CD4-positive, alpha-beta memory T cell (primary cell): Measurements from ENCODE around the gene LRP1-AS. TPM values are rescaled to one million over a fixed set of nuclear protein-coding genes. Genes with fewer than 3 reads are reported as not detected.

Experiments used
- CTCF ChIA-PET: fragments of 350-600 bp; sonication (Branson Sonifier 250); formaldehyde crosslinking; loops from one replicate; lab custom pipeline; 2021; ENCODE audit warnings: inconsistent platforms; ENCODE audit not compliant: partially characterized antibody; lab: Charles Lee
- POLR2A ChIA-PET: fragments of 350-600 bp; sonication (Branson Sonifier 250); formaldehyde crosslinking; loops from one replicate; lab custom pipeline; 2021; ENCODE audit not compliant: partially characterized antibody; lab: Charles Lee
- DNase-seq, 5 donors: peaks; one replicate each; pipeline versions ENCODE4 v3.0.0 to v3.0.0-alpha.2; 2020 to 2022; ENCODE audit warnings: mixed read lengths in 1 of 5
- H3K27ac ChIP-seq: one replicate; pipeline ENCODE4 v1.7.0; 2013; ENCODE audit warnings: low read depth, low read length
- H3K27me3 ChIP-seq: 2 replicates; pipeline ENCODE4 v1.7.0; 2013; ENCODE audit warnings: mild to moderate bottlenecking, low read length, moderate library complexity; ENCODE audit not compliant: insufficient read depth
- H3K36me3 ChIP-seq: 2 replicates; pipeline ENCODE4 v1.7.0; 2013; ENCODE audit warnings: mild to moderate bottlenecking, low read length, moderate library complexity; ENCODE audit not compliant: insufficient read depth
- H3K4me1 ChIP-seq: 2 replicates; pipeline ENCODE4 v1.7.0; 2013; ENCODE audit warnings: mild to moderate bottlenecking, low read length, moderate library complexity; ENCODE audit not compliant: insufficient read depth
- H3K4me3 ChIP-seq, 2 donors: one replicate each; pipeline ENCODE4 v1.7.0; 2013; ENCODE audit warnings: low read length in 2 of 2, mild to moderate bottlenecking in 1 of 2
- H3K9me3 ChIP-seq, 2 donors: one replicate each; pipeline ENCODE4 v1.7.0; 2013; ENCODE audit warnings: low read length in 2 of 2, control low read depth in 1 of 2; ENCODE audit not compliant: control insufficient read depth in 1 of 2
- H3K27ac Mint-ChIP-seq, 7 donors: one replicate each; pipeline ENCODE4 v1.8.0; 2020 to 2021; ENCODE audit warnings: mixed read lengths in 7 of 7, mild to moderate bottlenecking in 6 of 7, inconsistent platforms in 3 of 7, moderate library complexity in 3 of 7
- H3K27me3 Mint-ChIP-seq, 2 donors: one replicate each; pipeline ENCODE4 v1.8.0; 2020 to 2021; ENCODE audit warnings: mixed read lengths in 2 of 2
- H3K36me3 Mint-ChIP-seq, 2 donors: one replicate each; pipeline ENCODE4 v1.8.0; 2020 to 2021; ENCODE audit warnings: mixed read lengths in 2 of 2, inconsistent platforms in 1 of 2, mild to moderate bottlenecking in 1 of 2
- H3K4me1 Mint-ChIP-seq, 4 donors: one replicate each; pipeline ENCODE4 v1.8.0; 2020 to 2021; ENCODE audit warnings: mixed read lengths in 4 of 4, mild to moderate bottlenecking in 1 of 4
- H3K4me3 Mint-ChIP-seq, 8 donors: one replicate each; pipeline ENCODE4 v1.8.0; 2020 to 2021; ENCODE audit warnings: mixed read lengths in 8 of 8, mild to moderate bottlenecking in 7 of 8, moderate library complexity in 6 of 8, inconsistent platforms in 3 of 8
- H3K9me3 Mint-ChIP-seq, 8 donors: one replicate each; pipeline ENCODE4 v1.8.0; 2020 to 2021; ENCODE audit warnings: mixed read lengths in 8 of 8, mild to moderate bottlenecking in 5 of 8, inconsistent platforms in 3 of 8, moderate library complexity in 1 of 8
- intact Hi-C: fragments of 100-400 bp; cut with micrococcal nuclease; formaldehyde crosslinking; loops from one replicate; pipeline ENCODE4 v1.15.1; 2023
- polyA plus RNA-seq, 2 donors: library from polyadenylated mRNA; unstranded; fragments of 300-500 nt; fragmentation: Illumina TruSeq; gene quantifications; one replicate each; pipeline ENCODE4 v1.2.3, GENCODE V29; 2021
- total RNA-seq, 2 experiments: library from RNA; stranded (reverse); gene quantifications; one replicate each; pipeline ENCODE4 v1.2.3, GENCODE V29; 2021

Gene LRP1-AS
- total and polyA plus RNA-seq, 4 experiments from 2014 or later = not detected

DNA sequence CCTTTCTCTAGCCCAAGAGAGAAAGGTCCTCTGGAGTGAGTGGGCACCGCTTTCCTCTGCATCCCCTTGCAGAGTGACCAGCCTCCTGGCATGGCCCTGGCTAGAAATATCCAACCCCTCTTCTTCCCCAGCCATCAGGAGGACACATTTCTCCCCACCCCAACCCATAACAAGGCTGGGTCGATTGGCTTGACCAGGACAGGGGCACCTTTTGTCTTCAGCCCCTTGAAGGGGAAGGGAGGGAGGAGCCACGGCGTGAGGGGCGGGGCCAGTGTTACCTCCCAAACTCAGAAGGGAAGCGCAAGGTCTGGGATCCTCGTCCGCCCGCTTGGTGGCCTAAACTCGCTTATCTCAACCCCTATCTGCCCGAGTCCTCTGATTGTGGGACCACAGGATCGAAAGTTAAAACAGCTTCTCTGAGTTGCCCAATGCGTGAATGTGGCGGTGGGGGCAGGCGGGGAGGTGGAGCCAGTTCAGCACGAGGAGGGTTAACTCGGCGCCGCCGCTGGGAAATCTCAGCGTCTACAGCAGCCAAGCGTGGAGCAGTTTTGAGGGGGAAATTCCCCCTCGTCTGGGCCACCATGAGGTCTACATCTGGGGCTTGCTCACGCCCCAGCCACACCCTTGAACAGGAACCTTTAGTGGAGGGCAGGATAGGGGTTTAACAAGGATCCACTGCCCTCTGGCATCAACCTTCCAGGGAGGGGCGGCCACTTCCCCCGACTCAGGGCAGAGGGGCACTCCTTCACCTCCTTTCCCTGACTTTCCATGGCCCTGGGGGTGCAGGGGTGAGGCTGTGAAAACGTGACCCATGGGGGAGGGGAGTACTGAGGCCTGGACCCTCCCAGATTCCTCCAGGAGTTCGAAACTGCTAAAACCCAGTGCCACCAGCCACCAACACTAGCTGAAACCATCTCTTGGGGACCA, 37.1 kb downstream of the LRP1-AS start:
- Mint-ChIP-seq H3K36me3 (peaks cover 23 to 49% of the 10 kb centered on the region in 2 donors), H3K27me3 (peaks cover 0 to 4% of the 10 kb centered on the region in 2 donors), H3K4me3 (peak overlapping the region; percentile 93 to 100 (median 96)), H3K4me1 (peaks cover 28 to 64% (median 38%) of the 10 kb centered on the region in 4 donors), H3K27ac (peak overlapping the region; percentile 94 to 100 (median 98)), H3K9me3 (peaks cover 0 to 10% (median 0%) of the 10 kb centered on the region in 8 donors)
- H3K9me3 ChIP-seq = no peaks in the 10 kb centered on the region
- no peaks in the 10 kb centered on the region for H3K27me3 ChIP-seq
- peaks cover 34% of the 10 kb centered on the region for H3K4me1 ChIP-seq
- H3K4me3 ChIP-seq = peak overlapping the region; percentile 90 to 99
- intact Hi-C loops = loop anchor here (1.0 to 5.0 kb wide), 3 partner anchors 22 to 423 kb away; partner anchors contain the start of genes NEMP1 and PTGES3
- peaks cover 30% of the 10 kb centered on the region for H3K36me3 ChIP-seq
- POLR2A ChIA-PET = interaction anchor here (0.5 to 12.1 kb wide), 21 partner anchors 14 to 1247 kb away, joined by 3 to 622 read pairs (median 15); partner anchors contain the start of genes BAZ2A, LRP1, NAB2 and NEMP1
- CTCF ChIA-PET = interaction anchor here (0.6 to 9.3 kb wide), 14 partner anchors 13 to 474 kb away, joined by 3 to 458 read pairs (median 8); partner anchors contain the start of genes LRP1, MYO1A, NAB2 and NACA
- peak; percentile 46 to 92 (median 56) for DNase-seq
- peak overlapping the region; percentile 93 for H3K27ac ChIP-seq

- H3K4me3 Mint-ChIP-seq = peak overlapping the region; percentile 93 to 100 (median 96)
- H3K27ac Mint-ChIP-seq = peak overlapping the region; percentile 94 to 100 (median 98)
- intact Hi-C loops = loop anchor here (5.0 kb wide), 1 partner anchor 422 kb away; the partner anchor contains the start of gene PTGES3
- Histone ChIP-seq H3K27ac (peak overlapping the region; percentile 93), H3K27me3 (no peaks in the 10 kb centered on the region), H3K36me3 (peaks cover 39% of the 10 kb centered on the region), H3K4me1 (peaks cover 34% of the 10 kb centered on the region), H3K4me3 (peak overlapping the region; percentile 90 to 99), H3K9me3 (no peaks in the 10 kb centered on the region)
- CTCF ChIA-PET = interaction anchor here (1.0 to 9.3 kb wide), 4 partner anchors 14 to 38 kb away, joined by 3 to 458 read pairs (median 98); partner anchors contain the start of genes LRP1, NAB2 and NEMP1
- peaks cover 0 to 4% of the 10 kb centered on the region in 2 donors for H3K27me3 Mint-ChIP-seq
- POLR2A ChIA-PET = interaction anchor here (0.6 to 12.1 kb wide), 7 partner anchors 15 to 384 kb away, joined by 3 to 622 read pairs (median 90); partner anchors contain the start of genes NAB2, NEMP1 and ZBTB39
- no peak for DNase-seq
- H3K4me1 Mint-ChIP-seq = peaks cover 28 to 64% (median 40%) of the 10 kb centered on the region in 4 donors
- peaks cover 27 to 57% of the 10 kb centered on the region in 2 donors for H3K36me3 Mint-ChIP-seq
- H3K9me3 Mint-ChIP-seq = peaks cover 0 to 10% (median 0%) of the 10 kb centered on the region in 8 donors
Observed at GRCh38 chr12:57109207-57110103, 38.0 kb downstream of the LRP1-AS start.

GRCh38 chr12:57107456-57108155, 39.8 kb downstream of the LRP1-AS start:
- peak overlapping the region in 7 of 8 donors; percentile 21 to 62 (median 51) for H3K4me3 Mint-ChIP-seq
- Histone ChIP-seq H3K9me3 (no peaks in the 10 kb centered on the region), H3K27me3 (no peaks in the 10 kb centered on the region), H3K4me3 (no peak overlapping the region), H3K36me3 (peaks cover 47% of the 10 kb centered on the region), H3K27ac (no peak overlapping the region), H3K4me1 (peaks cover 32% of the 10 kb centered on the region)
- intact Hi-C loops = no loop called here
- H3K36me3 Mint-ChIP-seq = peaks cover 27 to 65% of the 10 kb centered on the region in 2 donors
- peaks cover 0 to 10% (median 0%) of the 10 kb centered on the region in 8 donors for H3K9me3 Mint-ChIP-seq
- no peak for DNase-seq
- peaks cover 27 to 60% (median 38%) of the 10 kb centered on the region in 4 donors for H3K4me1 Mint-ChIP-seq
- peaks cover 0 to 4% of the 10 kb centered on the region in 2 donors for H3K27me3 Mint-ChIP-seq
- POLR2A ChIA-PET = interaction anchor here (5.3 to 12.1 kb wide), 2 partner anchors 13 to 27 kb away, joined by 284 to 622 read pairs; partner anchors contain the start of genes NAB2 and NEMP1
- peak overlapping the region in 6 of 7 donors; percentile 70 to 94 (median 86) for H3K27ac Mint-ChIP-seq
- CTCF ChIA-PET = interaction anchor here (1.2 to 9.3 kb wide), 6 partner anchors 11 to 72 kb away, joined by 3 to 458 read pairs (median 46); partner anchors contain the start of genes LRP1, NAB2 and NEMP1

- H3K27me3 Mint-ChIP-seq = no peaks in the 10 kb centered on the region
- no peak for DNase-seq
- peak overlapping the region in 1 of 8 donors; percentile 48 for H3K4me3 Mint-ChIP-seq
- Histone ChIP-seq H3K4me1 (peaks cover 30% of the 10 kb centered on the region), H3K4me3 (no peak overlapping the region), H3K27me3 (no peaks in the 10 kb centered on the region), H3K9me3 (no peaks in the 10 kb centered on the region), H3K27ac (no peak overlapping the region), H3K36me3 (peaks cover 51% of the 10 kb centered on the region)
- intact Hi-C loops = no loop called here
- H3K9me3 Mint-ChIP-seq = peaks cover 0 to 1% (median 0%) of the 10 kb centered on the region in 8 donors
- POLR2A ChIA-PET = interaction anchor here (1.1 to 12.1 kb wide), 2 partner anchors 11 to 20 kb away, joined by 3 to 622 read pairs; partner anchors contain the start of gene NAB2
- peaks cover 20 to 45% (median 31%) of the 10 kb centered on the region in 4 donors for H3K4me1 Mint-ChIP-seq
- peak overlapping the region in 6 of 7 donors; percentile 38 to 94 (median 72) for H3K27ac Mint-ChIP-seq
- H3K36me3 Mint-ChIP-seq = peaks cover 27 to 68% of the 10 kb centered on the region in 2 donors
- CTCF ChIA-PET = interaction anchor here (1.2 to 9.3 kb wide), 4 partner anchors 10 to 74 kb away, joined by 3 to 458 read pairs (median 5); partner anchors contain the start of gene NEMP1
Observed at GRCh38 chr12:57106021-57106708, 41.3 kb downstream of the LRP1-AS start.

GRCh38 chr12:57105011-57105753, 42.2 kb downstream of the LRP1-AS start:
- peaks cover 29% of the 10 kb centered on the region for H3K4me1 ChIP-seq
- peaks cover 19 to 39% (median 29%) of the 10 kb centered on the region in 4 donors for H3K4me1 Mint-ChIP-seq
- no peaks in the 10 kb centered on the region for H3K27me3 ChIP-seq
- ChIA-PET CTCF (interaction anchor here (9.3 kb wide), 1 partner anchor 33 kb away, joined by 458 read pairs; the partner anchor contains the start of gene NEMP1), POLR2A (interaction anchor here (0.9 to 12.1 kb wide), 2 partner anchors 10 to 26 kb away, joined by 7 to 622 read pairs; partner anchors contain the start of genes NAB2 and NEMP1)
- no peaks in the 10 kb centered on the region for H3K9me3 Mint-ChIP-seq
- intact Hi-C loops = no loop called here
- H3K27me3 Mint-ChIP-seq = no peaks in the 10 kb centered on the region
- no peaks in the 10 kb centered on the region for H3K9me3 ChIP-seq
- peaks cover 52% of the 10 kb centered on the region for H3K36me3 ChIP-seq
- DNase-seq = no peak
- H3K27ac ChIP-seq = no peak overlapping the region
- peak overlapping the region in 3 of 7 donors; percentile 19 to 68 (median 52) for H3K27ac Mint-ChIP-seq
- no peak overlapping the region for H3K4me3 Mint-ChIP-seq
- H3K4me3 ChIP-seq = no peak overlapping the region
- H3K36me3 Mint-ChIP-seq = peaks cover 30 to 66% of the 10 kb centered on the region in 2 donors
